ENCODE results near the gene CFAP43. TPM values are rescaled to one million over a fixed set of nuclear protein-coding genes. Genes with fewer than 3 reads are reported as not detected.

CFAP43 gene
- total and polyA plus RNA-seq, 12 donors, result 0.06 to 0.37 (median 0.12) TPM; not detected in 6

DNA sequence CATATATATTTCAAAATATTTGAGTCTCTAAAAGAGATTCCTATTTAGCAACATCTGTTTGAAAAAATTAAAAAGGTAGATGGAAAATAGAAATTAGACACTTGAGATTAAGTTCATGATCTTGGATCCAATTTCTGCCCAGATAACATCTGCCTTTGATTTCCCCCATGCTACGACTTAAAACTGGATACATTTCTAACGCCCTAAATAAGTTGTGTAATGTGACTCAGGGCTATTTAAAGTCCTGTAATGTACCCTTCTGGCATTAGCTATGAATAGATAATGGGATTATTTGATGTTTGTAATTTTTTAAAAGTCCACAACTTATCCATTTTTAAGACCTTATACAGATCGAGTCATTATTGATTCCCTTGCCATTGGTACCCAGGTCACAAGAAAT lies 23.4 kb downstream of the CFAP43 start:
- WGBS, 2 donors, result 36 to 44% methylated on average over 3 of the region's 3 CpGs
- TF ChIP-seq, protein P1, sequence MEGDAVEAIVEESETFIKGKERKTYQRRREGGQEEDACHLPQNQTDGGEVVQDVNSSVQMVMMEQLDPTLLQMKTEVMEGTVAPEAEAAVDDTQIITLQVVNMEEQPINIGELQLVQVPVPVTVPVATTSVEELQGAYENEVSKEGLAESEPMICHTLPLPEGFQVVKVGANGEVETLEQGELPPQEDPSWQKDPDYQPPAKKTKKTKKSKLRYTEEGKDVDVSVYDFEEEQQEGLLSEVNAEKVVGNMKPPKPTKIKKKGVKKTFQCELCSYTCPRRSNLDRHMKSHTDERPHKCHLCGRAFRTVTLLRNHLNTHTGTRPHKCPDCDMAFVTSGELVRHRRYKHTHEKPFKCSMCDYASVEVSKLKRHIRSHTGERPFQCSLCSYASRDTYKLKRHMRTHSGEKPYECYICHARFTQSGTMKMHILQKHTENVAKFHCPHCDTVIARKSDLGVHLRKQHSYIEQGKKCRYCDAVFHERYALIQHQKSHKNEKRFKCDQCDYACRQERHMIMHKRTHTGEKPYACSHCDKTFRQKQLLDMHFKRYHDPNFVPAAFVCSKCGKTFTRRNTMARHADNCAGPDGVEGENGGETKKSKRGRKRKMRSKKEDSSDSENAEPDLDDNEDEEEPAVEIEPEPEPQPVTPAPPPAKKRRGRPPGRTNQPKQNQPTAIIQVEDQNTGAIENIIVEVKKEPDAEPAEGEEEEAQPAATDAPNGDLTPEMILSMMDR (IDR thresholded peaks at IDR 0.05), result no peak
- intact Hi-C loops (cut with DNase I), result loop anchor here in 9 of 10 donors (2.0 to 5.0 kb wide), 7 partner anchors 86 to 321 kb away; partner anchors contain the start of gene SFR1 (in 1 of the 9)

DNA sequence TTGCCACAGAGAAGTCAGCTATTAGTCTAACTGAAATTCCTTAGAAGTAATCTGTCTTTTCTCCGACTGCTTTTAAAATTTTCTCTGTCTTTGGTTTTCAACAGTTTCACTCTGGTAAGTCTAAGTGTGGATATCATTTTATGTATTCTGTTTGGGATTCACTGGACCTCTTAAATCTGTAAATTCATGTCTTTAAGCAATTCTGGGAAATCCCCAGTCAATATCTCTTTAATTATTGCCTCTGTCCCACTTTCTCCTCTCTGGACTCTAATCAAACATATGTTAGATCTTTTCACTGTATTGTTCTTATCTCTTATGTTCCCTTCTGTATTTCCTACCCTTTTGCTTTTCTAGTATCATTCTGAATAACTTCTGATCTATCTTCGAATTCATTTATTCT lies 29.9 kb downstream of the CFAP43 start:
- Histone ChIP-seq H3K4me1 (no peaks in the 10 kb centered on the region), H3K27ac (no peak overlapping the region), H3K27me3 (no peaks in the 10 kb centered on the region), H3K4me3 (no peak overlapping the region), H3K36me3 (no peaks in the 10 kb centered on the region), H3K9me3 (peaks cover 0 to 8% (median 0%) of the 10 kb centered on the region in 11 donors)
- TF ChIP-seq, protein P1 (IDR thresholded peaks at IDR 0.05), result no peak
- no peak for DNase-seq
- ATAC-seq, result no peak
- intact Hi-C loops (cut with DNase I), result no loop called here
- WGBS, 2 donors, result 93 to 98% methylated on average over 2 of the region's 2 CpGs

More for the DNA sequence above, 23.4 kb downstream of the CFAP43 start:
- peaks cover 0 to 7% (median 0%) of the 10 kb centered on the region in 9 donors for H3K4me1 ChIP-seq
- no peaks in the 10 kb centered on the region for H3K9me3 ChIP-seq
- DNase-seq (no peak), ATAC-seq (no peak)
- no peaks in the 10 kb centered on the region for H3K36me3 ChIP-seq
- peaks cover 0 to 3% (median 0%) of the 10 kb centered on the region in 7 donors for H3K27me3 ChIP-seq
- H3K4me3 ChIP-seq, result no peak overlapping the region
- H3K27ac ChIP-seq, result no peak overlapping the region

DNA sequence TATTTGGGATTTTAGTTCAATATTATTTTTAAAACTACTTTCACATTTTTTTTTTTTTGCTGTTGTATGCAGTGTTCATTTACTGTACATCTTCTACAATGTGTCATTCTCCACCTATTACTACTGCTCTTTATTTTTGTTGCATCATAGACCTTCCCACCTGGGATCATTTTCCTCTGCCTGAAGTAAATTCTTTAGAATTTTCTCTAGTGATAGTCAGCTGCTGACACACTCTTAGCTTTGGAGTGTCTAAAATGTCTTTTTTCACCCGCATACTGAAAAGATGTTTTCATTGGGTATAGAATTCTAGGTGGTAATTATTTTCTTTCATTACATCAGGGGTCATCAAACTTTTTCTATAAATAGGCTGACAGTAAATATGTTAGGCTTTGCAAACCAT lies 30.5 kb downstream of the CFAP43 start:
- no peak for ATAC-seq
- WGBS, 2 donors, result 97 to 98% methylated on average over 1 of the region's 1 CpG
- H3K4me3 ChIP-seq, result no peak overlapping the region
- DNase-seq, result no peak
- H3K27ac ChIP-seq, result no peak overlapping the region
- H3K4me1 ChIP-seq, result no peaks in the 10 kb centered on the region
- H3K36me3 ChIP-seq, result no peaks in the 10 kb centered on the region
- TF ChIP-seq, protein P1 (IDR thresholded peaks at IDR 0.05), result no peak
- intact Hi-C loops (cut with DNase I), result no loop called here
- peaks cover 0 to 8% (median 0%) of the 10 kb centered on the region in 11 donors for H3K9me3 ChIP-seq
- no peaks in the 10 kb centered on the region for H3K27me3 ChIP-seq

DNA sequence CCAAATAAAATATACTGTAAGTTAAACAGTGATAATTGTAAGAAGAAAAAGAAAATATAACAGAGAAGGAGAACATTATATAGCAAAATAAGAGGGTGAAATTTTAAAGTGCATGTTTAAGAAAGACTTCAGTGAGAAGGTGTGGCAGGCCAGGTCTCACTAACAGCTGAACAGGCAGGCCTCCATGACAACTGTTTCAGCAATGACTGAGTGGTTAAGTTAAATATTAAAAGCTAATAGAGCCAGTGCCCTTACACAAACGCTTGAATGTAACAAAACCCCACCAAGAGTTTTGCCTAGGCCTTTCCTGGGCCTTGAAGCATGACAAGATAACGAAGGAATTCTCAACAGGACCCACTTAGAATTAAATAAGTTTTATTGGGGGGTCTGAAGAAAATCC lies 32.6 kb downstream of the CFAP43 start:
- no peaks in the 10 kb centered on the region for H3K36me3 ChIP-seq
- peaks cover 0 to 8% (median 0%) of the 10 kb centered on the region in 11 donors for H3K9me3 ChIP-seq
- 84 to 85% methylated on average over 2 of the region's 2 CpGs for WGBS, 2 donors
- TF ChIP-seq, protein P1 (IDR thresholded peaks at IDR 0.05), result no peak
- DNase-seq (no peak), ATAC-seq (no peak)
- intact Hi-C loops (cut with DNase I), result no loop called here
- no peak overlapping the region for H3K27ac ChIP-seq
- no peak overlapping the region for H3K4me3 ChIP-seq
- H3K4me1 ChIP-seq, result no peaks in the 10 kb centered on the region
- no peaks in the 10 kb centered on the region for H3K27me3 ChIP-seq
